Fibroblast of upper back skin (primary cell): ENCODE results near the gene ADAM19.

Experiments used
- DNase-seq: peaks from one replicate; pipeline ENCODE4 v3.0.0-alpha.2; 2013

ADAM19 gene

DNA sequence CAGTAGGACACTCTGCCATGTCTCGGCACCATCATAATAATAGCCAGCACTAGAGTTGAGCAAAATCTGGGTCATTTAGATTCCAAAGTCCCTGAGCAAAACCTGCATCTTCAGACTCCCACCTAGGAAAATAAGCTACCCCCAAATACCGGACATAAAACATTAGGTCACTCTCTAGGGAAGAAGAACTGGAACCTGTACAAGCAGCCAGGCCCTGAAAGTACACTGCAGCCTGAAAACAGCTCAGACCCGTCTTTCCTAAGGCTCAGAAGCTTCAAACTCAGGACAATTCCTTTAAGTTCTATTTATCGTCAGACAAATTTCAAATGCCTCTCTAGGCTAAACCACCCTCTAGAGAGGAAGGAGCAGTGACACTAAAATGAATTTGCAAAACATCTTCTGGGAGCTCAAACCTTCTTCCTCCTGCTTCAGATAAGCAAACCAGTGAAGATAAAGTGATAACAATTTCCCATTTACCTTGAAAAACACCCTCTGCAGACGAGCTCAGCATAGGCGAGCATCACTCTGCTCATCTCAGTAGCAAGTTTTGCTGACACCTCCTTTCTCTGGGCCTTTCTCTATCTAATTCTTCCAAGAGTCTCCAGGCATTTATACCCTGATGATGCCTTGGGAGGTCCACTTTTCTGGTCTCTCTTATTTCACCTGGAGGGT is 34.0 kb downstream of the ADAM19 start:
- DNase-seq: no peak

DNA sequence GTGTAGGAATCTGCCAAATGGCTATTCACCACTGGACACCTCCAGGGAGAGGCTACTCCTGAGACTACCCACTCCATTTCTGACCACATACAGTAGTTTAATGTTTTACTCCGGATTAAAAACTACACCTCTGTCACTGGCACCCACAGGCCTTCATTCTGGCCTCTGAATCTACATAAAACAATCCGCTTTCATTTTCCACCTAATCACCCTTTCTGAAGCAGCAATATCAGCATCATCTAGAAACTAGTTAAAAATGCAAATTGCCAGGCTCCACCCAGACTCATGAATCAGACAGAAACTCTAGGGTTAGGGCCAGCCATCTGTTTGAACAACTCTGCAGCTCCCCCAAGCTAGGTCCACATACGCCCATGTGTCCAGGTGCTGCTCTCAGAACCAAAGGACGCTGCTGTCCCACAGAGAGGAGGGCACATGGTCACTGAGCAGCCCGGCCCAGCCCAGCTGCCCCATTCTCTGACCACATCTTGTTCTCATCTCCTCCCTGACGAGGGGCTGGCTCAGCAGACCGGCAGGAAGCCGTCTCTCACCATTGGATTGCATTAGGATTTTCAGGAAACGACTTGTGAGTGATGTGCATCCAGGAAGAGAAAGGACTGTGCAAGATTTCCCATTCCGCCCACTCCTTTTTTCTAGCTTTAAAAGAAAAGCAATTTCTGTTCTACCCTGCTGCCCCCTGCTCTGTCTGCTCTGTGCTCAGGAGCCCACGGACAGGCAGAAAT is 34.7 kb downstream of the ADAM19 start:
- peak; percentile 78 for DNase-seq

DNA sequence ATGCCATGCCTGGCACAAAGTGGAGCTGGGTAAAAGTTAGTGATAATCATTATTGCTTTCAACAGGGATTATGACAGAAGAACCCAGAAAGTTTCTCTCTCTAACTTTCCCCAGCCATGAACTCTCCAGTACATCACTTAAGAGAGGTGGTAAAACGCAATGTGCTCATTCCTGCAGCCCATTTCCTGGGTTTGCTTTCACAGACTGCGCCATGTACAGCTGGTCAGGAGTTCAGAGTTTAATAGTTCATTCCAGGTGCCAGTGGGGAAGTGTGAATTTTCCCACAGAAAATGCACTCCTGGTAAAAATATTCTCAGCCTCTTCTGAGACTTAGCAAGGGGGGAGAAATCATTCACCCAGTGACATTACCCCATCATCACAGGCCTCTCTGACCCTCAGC is 35.5 kb downstream of the ADAM19 start:
- no peak for DNase-seq

DNA sequence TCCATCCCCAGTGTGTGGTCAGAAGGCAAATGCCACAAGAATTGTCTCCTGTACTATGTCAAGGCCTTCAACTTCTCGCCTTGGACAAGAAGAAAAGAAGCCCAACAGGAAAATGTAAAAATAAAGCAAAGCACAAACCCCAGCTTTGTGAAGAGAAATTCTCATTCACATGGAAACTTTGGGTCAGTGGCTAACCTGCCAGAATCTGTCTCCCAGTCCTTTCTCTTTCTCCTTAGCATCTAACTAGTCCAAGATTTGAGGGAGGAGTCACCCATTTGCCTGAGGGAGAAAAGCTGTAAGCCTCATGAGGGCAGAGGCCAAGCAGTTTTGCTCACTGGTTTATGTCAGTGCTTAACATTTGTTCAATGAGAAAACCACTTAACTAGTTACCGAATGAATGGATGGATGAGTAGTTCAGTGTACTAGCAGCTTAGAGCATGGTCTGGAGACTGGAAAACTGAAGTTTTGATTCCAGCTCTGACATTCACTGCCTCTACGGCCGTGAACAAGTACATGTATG is 36.0 kb downstream of the ADAM19 start:
- DNase-seq: no peak

DNA sequence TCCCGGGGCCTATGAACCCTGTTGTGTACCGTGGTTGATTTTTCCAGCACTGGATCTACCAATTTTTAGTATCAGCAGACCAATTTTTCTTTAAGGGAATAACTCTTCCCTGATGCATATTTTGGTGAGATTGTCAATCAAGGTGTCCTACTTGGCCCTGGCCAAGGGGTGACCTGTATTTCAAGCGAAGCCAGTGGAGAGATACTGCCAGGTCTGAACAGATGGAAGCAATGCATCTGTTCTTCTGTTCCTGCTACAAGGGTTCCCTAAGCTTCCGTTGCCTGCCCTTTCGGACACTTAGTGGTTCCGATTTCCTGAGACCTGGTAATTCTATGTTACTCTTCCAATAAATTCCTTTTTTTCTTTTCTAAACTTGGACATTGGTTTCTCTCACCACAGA is 37.3 kb downstream of the ADAM19 start:
- DNase-seq: no peak

DNA sequence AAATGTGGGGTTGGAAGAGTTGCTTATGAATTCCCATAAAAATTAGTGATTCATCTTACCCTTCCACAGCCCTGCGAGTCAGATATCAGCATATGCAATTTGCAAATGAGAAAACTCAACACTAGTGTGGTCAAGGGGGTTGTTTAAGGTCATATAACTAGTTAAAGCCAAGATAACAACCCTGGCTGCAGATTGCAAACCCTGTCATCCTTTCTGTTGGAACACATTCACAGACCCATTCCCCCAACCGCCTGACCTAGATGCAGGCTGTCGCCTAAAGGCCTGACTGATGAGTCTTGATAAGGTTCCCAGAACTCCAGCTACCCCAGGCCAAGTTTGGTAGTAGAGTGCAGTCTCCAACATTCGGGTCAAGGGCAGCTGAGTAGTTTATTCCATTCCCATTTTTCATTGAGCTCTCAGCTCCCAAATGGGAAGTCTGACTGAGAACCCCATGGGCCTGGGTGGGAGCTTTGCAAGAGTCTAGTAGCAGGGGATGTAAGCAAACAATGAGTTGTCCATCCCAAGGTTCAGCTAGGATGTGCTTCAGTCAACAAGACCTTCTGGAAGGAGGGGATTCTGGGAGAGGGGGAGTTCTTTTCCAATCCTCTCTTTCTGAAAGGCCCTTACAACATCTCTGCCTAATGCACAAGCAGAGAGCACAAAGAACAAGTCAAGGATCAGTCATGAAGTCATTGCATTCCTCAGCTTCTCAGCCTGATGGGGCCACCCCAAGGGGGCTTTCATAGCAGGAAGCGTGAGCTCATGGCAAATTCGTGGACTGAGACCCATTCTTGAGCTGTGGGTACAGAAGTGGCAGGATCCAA is 40.3 kb downstream of the ADAM19 start:
- peak; percentile 69 for DNase-seq

DNA sequence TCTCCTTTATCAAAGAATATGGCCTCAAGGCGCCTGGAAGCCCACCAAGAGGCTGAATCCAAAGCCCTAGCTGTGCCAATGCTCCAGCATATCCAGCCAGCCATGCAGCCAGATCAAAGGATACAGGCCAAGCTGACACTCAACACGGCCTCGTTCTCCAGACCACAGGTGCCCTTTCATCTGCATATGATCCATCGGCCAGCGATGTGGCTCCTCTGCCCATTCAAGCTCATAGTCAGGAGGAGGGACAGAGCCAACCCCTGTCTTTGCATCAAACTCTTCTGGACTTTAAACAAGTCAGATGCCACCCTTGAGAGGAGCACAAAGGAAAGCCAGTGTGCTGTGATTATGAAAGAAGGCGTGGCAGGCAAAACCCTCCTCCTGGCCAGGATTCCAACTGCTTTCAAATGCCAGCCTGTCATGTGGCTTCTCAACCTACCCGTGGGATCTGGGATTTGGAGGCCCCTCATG is 42.5 kb downstream of the ADAM19 start:
- no peak for DNase-seq

DNA sequence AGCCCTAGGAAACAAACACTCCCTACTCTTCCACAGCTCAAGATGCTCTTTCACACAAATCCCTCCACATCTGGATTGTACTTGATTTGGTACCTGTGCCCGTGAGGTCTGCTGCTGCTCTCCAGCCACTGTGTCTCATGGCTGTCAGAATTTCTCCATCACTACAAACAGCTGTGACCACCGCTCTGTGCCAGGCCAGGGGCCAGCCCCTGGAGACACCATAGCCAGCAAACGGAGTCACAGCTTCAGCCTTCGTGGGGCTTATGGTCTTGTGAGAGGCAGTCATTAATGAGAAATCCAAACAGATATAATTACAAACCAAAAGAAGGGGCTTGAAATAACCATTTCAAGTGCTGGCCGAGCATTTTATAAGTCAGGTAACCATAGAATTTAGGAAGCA is 43.6 kb downstream of the ADAM19 start:
- DNase-seq: no peak

DNA sequence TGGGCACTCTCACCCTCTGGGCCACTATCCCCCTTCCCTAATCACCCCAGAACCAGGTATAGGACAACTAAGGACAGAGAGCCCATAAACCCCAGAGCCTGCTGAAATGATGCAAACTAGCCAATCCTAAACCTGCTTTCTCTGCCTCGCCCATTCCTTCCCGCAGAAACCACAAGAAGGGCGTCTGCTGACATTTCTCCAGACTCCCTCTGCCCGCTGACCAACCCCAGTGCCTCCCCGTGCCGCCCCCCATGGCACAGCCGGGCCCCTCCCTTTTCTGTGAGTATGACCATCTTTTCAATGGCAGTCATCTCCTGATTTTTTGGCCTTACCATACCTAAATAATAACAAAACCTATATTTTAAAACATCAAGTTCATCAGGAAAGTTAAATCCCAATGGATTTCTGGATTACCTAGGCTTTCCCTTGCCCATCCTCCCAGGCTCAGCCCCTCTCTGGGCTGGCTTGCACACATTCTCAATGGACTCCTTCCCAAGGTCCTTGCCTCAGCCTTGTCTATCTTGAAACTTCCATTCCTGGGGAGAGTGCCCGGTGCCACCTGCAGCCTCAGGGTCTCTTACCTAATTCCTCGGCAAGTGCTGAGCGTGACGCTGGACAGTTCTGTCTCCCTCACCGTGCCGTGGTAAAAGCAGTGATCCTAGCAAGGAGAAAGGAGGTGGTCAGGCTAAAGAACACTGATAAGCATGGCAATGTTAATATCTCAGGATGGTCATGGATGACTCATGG is 45.2 kb downstream of the ADAM19 start:
- no peak for DNase-seq

DNA sequence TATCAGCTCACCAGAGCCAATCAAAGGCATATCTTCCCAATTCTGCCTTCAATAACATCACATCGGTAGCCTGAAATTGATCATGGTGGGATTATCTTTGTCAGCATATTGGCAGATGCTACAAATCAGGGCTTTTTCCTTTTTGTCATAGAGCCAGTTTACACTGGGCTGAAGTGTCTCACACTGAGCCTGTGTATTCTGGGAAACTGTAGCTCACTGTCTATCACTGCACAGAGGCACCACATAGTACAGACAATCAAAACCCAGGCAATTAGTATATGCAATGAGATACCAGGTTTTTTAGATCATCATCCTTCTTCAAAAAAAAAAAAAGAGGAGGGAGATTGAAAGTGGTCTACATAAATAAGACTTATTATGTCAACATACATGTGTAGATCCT is 46.6 kb downstream of the ADAM19 start:
- no peak for DNase-seq

DNA sequence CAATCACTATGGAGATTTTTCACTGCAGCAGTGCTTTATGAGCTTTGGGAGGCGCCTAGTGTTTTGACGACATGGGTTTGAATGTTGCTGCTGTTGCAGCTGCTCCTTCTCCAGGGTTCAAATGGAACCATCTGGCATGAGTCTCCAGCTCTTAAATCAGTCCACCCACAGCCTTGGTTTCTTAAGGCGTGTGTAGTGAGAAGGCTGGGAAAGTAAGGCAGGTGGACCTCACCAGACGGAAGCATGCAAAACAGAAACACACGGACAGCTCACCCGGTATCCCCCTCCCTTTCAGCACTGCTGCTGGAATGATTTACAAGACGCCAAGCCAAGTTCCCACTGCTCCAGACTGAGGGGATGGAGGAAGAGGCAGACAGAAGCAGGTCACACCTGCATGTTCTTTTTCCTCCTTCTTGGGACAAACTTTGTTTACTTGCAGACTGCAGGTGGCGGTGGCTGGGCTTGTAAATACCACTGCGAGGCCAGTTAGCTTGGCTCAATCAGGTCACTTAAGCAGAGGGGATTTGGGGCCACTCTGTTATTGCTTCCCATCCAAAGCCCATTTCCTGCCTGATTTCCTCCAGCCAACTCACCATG is 47.4 kb downstream of the ADAM19 start:
- peak; percentile 50 for DNase-seq

DNA sequence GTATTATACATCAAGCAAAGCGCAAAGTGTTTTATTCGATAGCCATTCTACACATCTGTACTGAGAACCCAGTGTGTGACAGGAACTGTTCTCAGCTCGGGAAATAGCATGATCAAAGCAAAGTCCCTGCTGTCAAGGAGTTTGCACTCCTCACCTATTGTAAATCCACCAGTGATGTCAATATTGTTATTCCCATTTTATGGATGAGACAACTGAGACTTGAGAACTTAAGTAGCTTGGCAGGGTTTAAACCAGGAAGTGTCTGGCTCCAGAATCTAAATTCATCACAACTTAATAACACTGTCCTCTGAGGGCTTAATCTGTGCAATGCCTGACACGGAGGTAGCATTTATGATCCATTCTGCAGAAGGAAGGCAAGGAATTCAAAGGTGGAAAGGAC is 50.7 kb downstream of the ADAM19 start:
- DNase-seq: no peak

DNA sequence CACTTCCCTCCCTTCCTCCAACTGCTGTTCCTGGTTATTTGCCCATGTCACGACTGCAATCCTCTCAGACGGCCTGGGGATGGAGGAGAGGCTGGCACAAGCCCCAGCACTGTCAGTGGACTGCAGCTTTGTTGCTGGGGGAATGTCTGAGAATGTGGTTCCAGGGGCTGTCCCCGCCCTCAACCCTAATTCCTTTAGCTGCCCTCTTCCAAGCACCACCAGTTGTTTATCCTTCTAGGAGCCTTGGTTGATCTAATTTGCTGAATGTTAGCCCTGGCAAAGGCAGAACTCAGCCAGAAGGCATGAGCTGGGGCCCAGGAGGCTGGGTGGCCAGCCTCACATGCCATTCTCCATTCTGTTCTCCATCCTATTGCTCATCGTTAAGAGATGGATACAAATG is 51.6 kb downstream of the ADAM19 start:
- DNase-seq: no peak

DNA sequence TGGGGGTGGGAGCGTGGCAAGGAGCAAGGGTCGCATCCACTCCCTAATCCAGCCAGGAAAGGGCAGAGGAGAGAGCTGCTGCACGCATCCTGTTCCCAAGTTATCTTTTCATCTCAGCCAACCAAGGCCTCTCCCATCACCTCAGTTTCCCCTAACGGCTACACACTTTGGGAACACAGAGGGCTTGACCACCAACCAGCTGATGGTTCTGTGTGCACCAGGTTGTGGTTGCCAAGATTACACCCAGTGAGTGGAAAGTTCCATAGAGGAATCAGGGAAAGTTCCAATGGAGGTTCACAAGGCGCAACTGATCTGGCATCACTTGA is 53.9 kb downstream of the ADAM19 start:
- DNase-seq: no peak

DNA sequence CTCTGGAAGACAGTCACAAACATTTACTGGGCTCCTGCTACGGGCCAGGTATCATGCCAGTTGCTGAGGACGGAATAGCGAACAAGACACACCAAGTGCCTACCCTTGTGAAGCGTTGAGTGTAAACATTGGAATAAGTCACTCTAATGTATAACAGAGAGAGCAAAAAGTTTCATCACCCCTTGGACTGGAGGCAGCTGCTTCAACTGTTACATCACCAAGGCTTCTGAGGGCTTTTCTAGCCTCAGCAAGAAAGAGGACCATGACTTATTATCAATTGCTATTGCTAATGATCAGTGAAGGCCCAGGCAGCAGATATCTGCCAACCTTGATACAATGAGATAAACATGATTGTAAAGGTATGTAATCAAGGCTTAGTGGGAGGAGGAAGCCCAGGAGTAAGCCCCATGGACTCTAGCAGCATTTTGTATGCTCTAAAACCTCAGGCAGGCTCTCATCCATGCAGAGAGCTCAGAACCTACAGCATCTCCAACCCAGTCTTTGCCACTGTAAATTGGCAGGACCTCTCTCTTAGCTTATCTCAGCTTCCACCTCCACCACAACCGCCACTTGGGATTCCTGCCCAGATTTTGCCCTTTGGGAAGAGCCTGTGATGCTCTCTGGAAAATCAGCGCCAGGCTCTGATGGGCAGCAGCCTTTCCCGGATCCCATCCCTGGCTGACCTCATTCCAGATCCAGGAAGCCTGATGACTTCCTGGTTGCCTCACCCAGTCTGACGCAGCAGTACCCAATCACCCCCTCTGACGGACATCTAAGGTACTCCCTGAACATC is 54.5 kb downstream of the ADAM19 start:
- peak; percentile 51 for DNase-seq

DNA sequence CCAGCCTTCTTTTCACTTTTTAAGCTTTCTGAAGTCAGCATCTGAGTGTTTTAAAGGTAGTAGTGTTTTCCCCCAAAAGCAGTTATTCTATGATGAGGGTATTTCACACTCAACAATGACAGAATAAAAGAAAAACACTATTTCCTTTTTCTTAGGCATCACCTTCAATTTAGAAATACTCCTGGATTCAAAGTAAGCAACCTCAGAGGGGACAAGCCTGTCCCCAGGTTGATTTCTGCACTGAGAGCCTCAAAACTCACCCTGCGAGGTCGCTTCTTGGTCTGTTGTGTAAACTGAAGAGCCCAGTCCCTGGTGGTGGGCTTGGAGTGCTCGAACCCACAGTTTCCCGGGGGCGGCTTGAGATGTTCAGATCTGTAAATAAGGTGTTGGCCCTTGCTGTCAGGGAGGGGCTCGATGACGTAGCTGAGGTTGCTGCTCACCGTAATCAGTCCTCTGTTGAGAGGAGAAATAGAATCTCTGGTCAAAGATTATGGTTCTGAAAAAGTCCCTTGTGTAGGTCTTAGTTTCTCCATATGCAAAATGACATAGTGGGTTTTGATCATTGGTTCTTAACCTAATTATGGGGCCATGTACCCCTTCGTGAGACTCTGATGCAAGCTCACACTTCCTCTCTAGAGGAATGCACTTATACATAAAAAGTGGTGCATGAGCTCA is 55.9 kb downstream of the ADAM19 start:
- DNase-seq: no peak

DNA sequence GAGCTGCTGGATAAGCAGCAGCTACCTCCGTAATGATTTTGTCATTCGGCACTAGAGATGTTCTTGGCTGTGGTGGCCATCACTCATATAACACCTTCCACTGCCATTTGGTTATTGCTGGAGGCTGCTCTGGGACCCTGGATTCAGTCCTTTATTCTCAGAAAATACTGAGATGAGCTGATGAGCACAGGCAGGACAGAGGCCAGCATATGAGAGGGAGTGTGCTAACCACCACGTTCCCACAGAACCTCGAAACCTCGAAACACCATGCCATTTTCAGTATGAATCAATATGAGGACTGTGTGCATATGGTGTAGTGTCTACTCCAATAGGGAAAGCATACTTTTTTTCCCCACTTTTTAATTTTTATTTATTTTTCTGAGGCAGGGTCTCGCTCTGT is 56.6 kb downstream of the ADAM19 start:
- peak; percentile 35 for DNase-seq

DNA sequence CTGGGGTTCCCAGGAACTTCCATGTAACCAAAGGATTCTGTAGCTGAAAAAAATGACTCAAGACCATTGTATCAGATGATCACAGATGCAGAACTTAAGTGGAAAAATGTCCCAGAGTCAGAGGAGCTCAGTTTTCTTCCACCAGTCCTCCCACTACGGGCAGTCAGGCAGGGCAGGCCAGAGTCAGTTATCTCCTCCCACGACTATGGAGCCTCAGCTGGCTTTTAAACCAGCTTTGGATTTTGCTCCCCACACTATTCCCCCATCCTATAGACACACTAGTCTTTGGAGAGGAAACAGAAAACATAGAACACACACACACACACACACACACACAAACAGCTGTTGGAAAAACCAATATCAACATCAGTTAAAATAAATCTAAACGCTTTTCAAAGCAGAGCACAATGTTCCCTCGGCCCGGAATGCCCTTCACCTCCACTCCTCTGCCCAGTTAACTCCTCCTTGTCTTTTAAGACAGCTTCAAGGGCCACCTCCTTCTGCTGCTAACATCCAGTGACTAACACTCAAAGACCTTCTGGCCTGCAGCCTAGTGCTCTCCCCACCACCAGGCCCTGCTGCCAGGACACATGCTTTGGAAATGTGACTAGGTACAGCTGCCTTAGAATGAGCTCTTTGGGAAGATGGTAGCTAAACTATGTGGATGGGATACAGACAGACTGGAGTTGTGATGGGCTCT is 58.8 kb downstream of the ADAM19 start:
- DNase-seq: peak; percentile 93

DNA sequence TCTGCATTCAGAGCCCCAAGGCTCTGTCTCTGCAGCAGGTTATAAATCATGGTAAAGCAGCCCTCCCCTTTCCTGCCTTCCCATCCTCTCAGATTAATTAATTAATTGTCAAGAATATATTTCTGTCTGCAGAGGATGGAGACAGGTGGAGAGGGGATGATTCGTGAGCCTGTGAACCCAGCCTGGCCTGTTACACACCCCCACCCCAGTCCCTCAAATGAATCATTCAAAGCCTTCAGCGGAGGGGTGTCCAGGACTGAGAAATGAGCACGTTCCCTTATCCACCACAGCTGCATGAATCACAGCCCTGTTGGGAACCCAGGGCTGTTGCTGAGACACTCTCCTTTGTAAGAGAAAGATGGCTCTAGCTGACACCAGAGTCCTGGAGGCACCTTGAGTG is 59.6 kb downstream of the ADAM19 start:
- DNase-seq: peak; percentile 93

DNA sequence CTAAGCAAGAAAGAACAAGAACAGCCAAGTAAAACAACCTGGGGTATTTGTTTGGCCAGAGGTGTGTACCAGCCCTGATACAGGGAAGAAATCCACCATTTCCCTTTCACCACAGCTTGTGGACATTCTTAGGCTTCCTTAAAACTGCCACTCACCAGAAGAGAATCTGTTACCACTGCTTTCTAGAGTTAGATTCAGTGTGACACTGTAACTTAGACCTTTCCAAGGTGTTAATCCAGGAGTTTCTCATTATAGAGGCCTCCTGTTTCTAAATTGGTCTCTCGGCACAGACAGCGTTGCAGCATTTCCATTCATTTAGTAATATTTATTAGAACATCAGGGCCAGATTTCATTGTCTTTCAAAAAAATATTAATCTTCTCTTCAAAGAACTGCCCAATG is 60.6 kb downstream of the ADAM19 start:
- DNase-seq: no peak
